Inflammatory macrophage treated with lipopolysaccharide for 4 hours (primary cell): Measurements from ENCODE around the gene UPK3A.
"Not testable (repeated sequence)": the region's sequence is repeated elsewhere in the genome, so short reads cannot be mapped to it uniquely, and the experiment has no call there.

Experiments
- DNase-seq: peaks from one replicate; pipeline ENCODE4 v3.0.0-alpha.2; 2020

The UPK3A gene

DNA sequence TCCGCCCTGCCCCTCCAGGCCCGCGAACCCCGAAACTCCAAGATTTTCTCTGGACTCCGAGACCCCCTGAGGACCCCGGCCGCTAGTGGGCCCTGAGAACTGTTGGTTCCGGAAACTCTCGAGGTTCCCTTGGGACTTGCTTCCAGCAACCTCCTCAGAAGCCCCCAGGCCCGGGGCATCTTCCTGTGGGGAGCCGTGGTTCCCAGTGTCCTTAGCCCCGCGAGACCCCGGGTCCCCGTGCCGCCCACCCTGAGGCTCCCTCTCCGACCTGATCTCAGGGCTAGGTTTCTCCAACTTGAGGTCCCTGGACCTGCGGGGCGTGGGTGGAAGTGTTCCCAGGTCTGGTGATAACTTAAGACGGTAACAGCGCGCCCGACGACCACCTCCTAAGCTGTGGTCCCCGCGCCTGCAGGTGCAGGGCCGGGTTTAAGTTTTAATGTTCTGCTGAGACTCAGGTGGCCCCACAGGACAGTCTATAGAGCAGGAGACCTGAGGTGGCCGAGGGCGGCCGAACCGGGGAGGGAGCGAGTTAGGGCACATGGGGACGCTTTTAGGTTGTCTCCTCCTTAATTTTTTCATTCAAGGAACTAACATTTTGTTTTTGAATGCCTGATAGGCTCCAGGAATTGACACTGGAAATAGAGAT is 25.7 kb downstream of the UPK3A start:
- DNase-seq = no peak

DNA sequence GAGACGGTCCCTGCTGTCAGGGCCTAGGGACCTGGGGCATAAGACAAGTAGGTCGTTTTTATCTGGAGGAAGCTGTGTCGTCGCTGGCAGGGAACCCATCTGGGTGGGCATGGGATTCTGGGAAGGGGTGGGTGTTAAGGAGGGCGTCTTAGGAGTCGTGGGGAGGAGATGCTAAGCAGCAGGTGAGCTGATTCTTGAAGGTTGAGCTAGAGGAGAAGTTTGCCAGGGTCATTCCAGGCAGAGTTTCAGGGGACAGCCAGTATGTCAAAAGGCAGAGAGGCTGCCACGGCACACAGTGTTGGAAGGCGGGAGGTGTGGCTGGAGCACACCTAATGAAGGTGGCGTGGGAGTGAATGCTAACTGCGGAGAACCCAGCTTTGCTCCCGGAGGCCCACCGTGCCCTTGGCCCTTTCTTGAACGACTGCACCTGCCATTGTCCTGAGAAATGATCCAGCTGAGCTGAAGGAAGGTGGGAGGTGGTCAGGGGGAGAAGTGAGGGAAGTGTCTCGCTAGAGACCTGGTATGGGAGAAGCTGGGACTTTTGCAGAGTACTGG is 26.3 kb downstream of the UPK3A start:
- DNase-seq = no peak

DNA sequence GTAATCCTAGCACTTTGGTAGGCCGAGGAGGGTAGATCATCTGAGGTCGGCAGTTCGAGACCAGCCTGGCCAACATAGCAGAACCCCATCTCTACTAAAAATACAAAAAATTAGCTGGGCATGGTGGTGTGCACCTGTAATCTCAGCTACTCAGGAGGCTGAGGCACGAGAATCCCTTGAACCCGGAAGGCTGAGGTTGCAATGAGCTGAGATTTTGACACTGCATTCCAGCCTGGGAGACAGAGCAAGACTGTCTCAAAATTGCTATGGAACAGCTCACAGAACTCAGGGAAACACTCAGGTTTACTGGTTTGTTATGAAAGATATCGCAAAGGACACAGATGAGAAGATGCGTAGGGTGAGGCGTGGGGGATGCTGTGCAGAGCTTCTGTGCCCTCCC is 27.7 kb downstream of the UPK3A start:
- no peak for DNase-seq

DNA sequence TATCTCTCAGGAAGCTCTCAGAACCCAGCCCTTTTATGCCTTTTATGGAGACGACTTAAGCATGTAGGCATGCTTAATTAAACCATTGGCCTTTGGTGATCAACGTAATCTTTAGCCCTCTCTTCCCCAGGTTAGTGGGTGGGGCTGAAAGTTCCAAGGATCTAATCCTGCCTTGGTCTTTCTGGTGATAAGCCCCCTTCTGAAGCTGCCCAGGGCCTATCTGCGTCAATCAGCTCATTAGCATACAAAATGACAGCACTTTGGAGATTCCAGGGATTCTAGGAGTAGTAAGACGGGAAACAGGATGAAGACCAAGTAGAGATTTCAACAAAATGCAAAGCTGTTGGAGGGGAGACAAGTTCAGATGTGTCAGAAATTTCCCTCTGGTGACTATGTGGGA is 28.1 kb downstream of the UPK3A start:
- DNase-seq = no peak

DNA sequence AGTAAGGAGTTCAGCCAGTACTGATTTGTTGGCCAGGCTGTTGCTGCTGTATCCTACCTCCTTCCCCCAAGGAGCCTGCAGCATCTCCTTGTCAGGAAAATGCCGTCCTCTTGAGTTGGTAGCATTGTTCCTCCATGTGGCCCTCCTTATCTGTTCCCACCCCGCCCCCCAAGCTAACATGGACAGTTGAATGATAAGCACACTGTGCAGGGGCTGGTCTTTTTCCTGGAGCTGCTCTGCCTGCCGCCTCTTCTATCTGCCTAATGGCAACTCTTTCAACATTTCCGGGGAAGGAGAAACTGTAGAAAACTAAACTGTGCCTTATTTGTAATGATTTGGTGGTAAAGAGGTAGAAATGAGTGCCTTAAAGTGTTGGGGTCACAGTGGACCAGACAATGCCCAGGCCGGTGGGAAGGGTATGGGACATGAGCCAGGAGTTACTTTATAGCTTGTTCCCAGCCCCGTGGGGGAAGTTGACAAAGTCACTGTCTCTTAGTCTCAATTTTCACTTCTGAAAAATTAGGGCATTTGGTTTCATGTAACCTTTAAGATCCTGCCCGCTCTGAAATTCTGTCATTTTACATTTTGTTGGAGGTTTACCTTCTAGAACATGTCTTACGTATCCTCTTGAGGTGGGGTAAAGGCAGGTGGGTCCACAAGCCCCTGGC is 29.4 kb downstream of the UPK3A start:
- peak; percentile 52 for DNase-seq

DNA sequence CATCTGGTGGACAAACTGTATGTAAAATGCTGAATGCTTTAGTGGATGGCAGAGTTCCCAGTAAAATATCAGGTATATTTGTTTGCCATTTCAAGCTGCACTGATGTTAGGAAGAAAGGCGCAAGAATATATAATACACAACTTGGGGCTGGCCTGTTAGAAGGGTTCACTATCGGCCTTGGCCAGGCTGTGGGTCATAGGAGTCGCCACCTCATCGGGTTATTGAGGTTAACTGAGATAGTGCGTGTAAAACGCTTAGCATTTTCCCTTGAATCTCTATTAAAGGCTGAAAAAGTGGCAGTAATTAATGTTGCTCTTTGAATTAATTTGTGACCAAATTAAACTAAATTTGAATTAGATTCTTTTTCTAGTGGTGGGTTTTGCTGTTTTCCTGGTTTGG is 30.0 kb downstream of the UPK3A start:
- no peak for DNase-seq

DNA sequence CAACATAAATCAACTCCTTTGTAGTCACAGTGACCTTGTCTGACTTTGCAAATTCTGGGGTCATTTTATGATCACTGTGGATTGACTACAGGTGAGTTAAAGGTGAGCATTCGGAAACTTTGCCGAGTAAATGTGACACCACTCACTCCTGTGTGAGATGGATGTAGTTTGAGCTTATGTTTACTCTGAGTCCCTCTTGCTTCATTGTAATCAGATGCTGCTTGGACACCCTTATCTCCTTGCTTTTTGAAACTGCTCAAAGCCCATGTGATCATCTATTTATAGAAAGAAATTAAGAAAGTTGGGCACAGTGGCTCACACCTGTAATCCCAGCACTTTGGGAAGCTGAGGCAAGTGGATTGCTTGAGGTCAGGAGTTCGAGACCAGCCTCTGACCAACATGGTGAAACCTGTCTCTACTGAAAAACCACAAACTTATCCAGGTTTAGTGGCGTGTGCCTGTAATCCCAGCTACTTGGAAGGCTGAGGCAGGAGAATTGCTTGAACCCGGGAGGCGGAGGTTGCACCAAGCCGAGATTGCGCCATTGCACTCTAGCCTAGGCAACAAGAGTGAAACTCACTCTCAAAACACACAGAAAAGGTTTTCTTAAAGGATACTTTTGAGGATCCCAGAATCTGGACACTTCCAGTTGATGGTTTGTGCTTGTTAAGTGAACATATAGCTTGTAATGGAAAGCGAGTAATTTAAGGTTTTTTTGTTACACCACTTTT is 32.2 kb downstream of the UPK3A start:
- DNase-seq = no peak

DNA sequence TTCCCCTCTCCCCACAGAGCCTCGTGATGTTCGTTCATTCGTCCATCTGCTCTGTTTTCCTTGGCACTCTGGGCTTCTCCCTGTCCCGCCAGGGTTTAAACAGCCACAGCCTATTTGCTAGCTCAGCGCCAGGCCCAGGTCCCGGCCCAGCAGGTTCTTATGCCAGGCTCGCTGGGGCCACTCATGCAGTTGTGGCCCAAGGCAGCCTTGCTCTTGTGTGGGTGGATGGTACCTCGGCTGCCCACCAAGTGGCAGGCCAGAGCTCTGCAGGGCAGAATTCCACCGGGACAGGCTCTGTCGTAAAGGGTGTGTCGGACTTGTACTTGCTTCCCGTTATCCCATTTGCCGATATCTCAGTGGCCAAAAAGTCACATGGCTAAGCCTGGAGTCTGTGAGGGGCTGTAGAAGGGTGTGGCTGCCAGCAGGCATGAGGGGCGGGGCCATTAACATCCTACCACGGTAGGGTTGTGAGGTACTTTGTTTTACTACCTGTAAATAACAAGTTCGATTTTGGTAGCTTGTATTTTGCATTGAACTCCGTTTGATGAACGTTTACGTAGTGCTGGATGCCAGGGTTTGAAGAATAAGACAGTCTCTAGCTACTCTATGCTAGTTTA is 32.9 kb downstream of the UPK3A start:
- no peak for DNase-seq

DNA sequence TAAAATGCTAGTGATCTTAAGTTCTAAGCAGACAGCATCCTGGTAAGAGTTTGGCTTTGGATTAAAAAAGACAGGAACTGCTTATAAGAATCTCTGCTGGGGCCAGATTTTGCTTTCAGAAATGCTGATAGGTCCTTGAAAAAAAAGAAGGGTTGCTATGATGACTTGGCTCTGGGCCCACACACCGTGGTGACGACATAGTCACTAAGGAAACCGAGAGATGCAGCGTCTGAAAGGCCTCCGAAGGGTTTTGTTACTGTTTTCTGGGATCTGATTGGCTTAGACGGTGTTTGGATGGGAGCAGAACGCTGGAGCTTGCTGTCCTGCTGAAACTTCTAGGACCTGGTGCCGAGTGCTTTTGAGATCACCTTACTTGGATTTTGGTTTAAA is 33.4 kb downstream of the UPK3A start:
- DNase-seq = peak; percentile 86

DNA sequence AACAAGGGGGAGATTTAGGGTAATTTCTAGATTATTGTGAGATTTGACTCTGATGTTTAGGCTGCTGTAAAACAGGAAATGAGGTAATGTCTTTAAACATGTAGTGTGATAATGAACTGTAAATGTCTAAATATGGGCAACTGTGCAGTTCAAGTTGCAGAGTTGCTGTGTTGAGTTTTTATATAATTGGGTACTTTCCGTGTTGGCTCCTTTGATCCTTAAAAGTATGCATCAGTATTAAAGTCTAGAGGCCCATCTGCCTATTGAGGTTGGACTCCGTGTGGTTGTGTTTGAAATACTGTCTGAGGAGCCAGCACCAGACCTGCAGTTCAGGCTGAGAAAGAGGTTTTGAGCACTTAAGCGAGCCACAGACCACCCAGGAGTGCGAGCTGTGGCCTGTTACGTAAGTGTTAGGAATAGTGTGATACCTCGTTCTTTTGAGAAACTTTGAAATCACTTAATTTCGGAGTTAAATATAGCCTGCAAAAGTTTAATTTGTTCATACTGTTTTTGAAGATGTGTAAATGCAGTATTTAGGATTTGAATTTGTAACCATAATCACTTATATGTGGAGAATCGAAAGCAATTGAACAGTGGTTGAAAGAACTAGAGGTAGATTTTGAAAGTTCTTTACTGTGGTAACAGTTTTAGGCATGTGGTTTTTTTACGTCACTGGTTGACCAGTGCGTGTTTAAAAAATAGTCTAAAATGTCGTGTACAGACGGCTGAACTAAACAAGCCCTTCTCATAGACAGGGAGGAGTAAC is 34.0 kb downstream of the UPK3A start:
- DNase-seq = peak; percentile 64

DNA sequence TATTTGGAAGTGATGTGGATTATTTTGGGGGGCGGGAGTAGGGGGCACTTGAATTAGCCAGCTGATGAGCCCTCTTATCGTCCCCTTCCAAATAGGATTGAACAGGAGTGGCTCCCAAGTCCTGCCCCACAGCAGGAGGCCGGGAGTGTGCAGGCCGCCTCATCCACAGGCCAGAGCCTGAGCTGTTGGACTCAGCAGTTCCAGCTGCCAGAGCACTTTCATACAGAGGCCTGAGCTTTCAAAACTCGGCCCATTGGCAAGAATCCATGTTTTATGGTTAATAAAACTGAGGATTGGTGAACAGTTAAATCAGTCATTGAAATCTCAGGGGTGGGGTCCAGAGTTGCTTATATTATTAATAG is 34.6 kb downstream of the UPK3A start:
- no peak for DNase-seq

DNA sequence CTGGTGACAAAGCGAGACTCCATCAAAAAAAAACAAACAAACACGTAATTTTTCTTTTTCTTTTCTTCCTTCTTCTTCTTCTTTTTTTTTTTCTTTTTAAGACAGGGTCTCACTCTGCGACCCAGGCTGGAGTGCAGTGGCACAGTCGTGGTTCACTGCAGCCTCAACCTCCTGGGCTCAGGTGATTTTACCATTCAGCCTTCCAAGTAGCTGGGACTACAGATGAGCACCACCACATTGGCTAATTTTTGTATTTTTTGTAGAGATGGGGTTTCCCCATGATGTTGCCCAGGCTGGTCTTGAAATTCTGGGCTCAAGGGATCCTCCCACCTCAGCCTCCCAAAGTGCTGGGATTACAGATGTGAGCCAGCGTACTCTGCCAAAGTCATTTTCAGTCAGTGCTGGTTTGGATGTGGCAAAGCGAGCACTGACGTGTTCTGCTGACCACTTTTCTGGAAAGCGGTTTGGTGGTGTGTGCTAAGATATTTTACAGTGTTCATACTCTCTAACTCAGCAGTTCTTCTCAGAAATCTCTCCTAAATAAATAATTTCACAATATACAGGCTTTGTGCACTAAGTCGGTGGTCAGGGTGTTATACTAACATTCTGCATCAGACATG is 35.7 kb downstream of the UPK3A start:
- DNase-seq = no peak

DNA sequence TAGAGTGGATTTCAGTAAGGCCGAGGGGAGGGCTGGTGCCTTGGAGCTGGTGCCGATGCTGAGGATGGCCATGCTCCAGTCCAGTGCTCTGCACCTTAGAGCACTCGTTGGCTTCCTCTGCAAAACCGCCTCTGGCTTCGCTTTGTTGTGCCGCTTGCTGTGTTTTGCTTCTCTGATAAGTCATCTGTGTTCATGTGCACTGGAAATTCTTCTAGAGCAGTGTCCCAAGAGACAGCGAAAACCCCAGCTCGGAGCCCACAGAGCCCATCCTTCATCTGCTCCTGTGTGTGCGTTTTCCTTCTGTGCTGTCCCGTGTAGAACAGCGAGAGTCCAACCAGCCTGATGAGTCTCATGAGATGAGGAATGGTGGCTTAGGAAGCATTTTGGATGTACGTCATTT is 37.1 kb downstream of the UPK3A start:
- no peak for DNase-seq

DNA sequence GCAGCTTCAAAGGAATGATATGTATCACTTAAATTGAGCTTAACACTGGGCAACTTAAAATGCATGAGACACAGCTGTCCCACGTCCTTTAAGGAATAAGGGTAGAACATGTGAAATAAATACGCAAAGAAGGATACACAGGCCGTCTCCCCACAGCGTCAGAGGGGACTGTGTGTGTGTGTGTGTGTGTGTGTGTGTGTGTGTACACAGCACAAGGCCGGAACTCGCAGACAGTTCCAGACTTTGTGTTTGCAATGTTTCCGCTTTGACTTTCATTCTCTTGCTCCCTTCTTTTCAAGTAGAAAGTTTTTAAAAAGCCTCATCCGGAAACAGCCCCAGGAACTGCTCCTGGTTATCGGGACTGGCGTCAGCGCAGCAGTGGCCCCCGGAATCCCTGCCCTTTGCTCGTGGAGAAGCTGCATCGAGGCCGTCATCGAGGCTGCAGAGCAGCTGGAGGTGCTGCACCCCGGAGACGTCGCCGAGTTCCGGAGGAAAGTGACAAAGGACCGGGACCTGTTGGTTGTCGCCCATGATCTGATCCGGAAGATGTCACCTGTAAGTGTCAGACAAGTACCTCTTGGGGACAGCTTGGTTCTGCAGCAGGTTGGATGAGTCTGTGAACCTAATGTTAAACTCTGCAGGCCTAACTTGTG is 38.2 kb downstream of the UPK3A start:
- DNase-seq = no peak

DNA sequence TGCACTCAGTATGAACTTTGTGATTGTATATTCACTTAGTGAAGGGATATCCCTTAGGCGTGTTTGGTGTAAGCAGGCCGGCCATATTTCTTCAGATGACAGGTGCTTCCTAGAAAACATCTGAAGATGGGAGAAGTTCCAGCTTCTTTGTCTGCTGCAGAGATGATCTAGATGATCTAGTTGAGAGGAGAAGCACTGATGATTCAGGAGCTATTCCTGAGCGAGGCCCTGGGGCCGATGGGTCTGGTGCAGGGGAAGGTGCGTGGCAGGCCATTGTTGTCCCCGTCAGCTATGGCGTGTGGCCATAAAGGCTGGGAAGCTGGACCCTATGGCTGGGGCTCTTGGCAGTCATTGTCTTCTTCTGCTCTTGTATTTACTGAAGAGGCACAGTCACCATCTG is 38.9 kb downstream of the UPK3A start:
- no peak for DNase-seq

DNA sequence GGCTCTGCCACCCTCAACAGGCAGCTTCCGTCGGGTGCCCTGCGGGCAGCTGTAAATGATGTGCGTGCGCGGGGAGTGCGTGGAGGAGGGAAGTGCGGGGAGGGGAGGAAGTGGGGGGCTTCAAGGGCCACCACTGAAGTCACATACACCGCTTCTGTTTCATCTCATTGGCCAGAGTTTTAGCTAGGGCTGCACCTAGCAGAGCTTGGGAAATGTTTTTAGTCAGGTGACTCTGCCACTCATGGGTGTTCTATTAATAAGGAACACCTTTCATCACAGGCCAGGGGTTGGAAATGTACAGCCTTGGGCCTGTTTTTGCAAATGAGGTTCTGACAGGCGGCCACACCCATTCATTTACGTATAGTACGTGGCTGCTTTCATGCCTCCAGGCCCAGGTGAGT is 39.6 kb downstream of the UPK3A start:
- no peak for DNase-seq

DNA sequence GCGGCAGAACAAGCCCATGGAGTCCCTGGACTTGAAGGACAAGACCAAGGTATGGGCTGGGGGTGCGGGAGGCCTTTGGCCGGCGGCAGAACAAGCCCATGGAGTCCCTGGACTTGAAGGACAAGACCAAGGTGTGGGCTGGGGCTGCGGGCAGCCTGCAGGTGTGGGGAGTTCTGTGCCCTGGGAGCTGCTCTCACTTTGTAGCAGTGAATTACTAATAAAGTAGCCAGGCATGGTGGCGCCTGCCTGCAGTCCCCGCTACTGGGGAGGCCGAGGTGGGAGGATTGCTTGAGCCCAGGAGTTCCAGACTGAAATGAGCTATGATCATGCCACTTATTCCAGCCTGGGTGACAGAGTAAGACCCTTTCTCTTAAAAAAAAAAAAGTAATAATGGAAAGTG is 43.5 kb downstream of the UPK3A start:
- DNase-seq = not testable (repeated sequence)

DNA sequence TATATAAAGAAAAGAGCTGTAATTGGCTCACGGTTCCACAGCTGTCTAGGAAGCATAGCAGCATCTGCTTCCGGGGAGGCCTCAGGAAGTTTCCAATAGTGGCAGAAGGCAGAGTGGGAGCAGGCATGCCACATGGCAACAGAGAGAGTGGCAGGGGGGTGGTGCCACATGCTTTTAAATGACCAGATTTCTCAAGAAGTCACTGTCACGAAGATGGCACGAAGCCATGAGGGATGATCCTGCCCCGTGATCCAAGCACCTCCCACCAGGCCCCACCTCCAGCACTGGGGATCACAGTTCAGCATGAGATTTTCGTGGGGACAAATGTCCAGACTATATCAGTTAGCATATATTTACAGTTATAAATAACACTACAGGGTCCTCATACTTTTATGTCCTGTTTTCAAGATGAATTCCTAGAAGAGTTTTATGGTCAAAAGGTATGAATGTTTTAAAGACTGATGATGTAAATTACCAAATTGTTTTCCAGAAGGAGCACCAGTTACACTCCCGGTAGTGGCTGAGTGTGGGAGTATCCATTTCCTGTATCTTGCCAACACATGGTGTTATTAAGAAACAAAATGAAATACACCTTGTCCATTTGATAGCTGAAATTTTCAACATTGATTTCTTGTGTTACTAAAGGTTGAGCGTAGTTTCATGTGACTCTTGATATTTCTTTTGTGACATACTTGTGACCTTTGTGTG is 44.2 kb downstream of the UPK3A start:
- DNase-seq = peak; percentile 41

DNA sequence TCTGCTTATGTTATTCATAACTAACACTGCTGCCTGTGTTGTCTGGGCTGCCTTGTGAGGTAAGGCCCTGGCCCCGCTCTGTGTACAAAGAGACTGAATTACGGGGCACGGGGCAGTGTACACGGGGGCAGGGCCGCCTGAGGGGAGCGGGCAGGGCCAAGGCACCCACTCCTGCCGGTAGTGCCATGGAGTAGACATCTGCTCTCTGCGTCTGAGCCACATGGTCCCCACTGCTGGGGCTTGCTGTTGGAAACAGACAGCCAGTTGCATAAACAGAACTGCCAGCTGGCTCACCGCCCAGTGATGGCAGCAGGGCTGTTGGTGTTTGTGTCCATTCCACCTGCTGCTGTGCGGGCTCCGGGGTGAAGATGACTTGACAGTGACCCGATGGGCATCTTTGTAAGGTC is 44.8 kb downstream of the UPK3A start:
- no peak for DNase-seq

DNA sequence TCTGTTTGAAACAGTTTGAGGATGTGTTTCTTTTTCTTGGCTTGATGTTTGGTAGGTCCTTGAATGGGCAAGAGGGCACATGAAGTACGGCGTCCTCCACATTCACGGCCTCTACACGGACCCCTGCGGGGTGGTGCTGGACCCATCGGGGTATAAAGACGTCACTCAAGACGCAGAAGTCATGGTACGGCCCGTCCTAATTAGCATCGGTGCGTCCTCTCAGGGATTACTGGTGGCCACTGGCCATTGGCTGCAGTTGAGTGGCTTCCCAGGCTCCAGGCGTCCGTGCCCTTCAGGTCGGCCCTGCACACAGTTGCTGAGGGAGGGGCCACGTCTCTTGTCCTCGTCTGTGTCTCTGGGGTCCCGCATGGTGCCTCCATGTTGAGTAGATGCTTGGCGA is 45.8 kb downstream of the UPK3A start:
- no peak for DNase-seq

DNA sequence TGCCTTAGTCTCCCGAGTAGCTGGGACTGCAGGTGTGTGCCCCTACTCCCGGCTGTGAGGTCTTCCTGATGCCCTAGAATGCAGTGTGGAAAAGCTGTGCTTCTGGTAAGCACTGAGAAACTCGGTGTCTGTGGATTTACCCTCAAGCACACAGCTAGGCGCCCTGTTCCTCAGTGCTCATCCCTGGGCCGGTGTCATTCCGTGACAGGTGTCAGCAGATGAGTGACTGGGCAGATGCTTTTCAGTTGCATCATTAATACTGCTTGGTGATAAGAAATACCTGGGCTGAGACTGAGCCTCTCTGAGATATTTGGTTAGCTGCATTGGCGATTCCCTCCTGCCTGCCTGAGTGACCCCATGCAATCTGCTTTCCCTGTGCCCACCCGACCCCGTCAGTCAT is 46.7 kb downstream of the UPK3A start:
- no peak for DNase-seq
